IMR-90 (cell line): ENCODE results near the gene LRP11. TPM values are rescaled to one million over a fixed set of nuclear protein-coding genes. Genes with fewer than 3 reads are reported as not detected.

ENCODE experiments used
- polyA plus RNA-seq, 3 experiments: library from polyadenylated mRNA; depleted of rRNA; stranded (reverse); fragments of >200 nt; gene quantifications; 2 replicates each; pipeline ENCODE4 v1.2.3, GENCODE V29; 2012; ENCODE audit warnings: low replicate concordance in 1 of 3
- total RNA-seq: library from RNA; depleted of rRNA; stranded (reverse); fragments of >200 nt; gene quantifications from 2 replicates; pipeline ENCODE4 v1.2.3, GENCODE V29; 2012; rRNA removed

The LRP11 gene
- total and polyA plus RNA-seq, 2 of the 4 experiments (the other 2 are of a cell fraction), result 48.8 to 63.8 TPM

Other genes starting within 250 kb of the LRP11 start
- gene KATNA1, start 215.6 kb downstream of the LRP11 start, total RNA-seq, result 24.6 and 33.3 TPM in 2 replicates
- 13.1 and 15.3 TPM in 2 replicates for gene KATNA1, start 215.6 kb downstream of the LRP11 start, polyA plus RNA-seq (2012; rRNA removed)
- 18.3 and 20.1 TPM in 2 replicates for gene LATS1, start 146.3 kb downstream of the LRP11 start, total RNA-seq
- 7.9 and 8.8 TPM in 2 replicates for gene LATS1, start 146.3 kb downstream of the LRP11 start, polyA plus RNA-seq (2012; rRNA removed)
- 35.0 and 40.5 TPM in 2 replicates for gene NUP43, start 117.8 kb downstream of the LRP11 start, total RNA-seq
- gene NUP43, start 117.8 kb downstream of the LRP11 start, polyA plus RNA-seq (2012; rRNA removed), result 7.7 and 14.2 TPM in 2 replicates
- gene PCMT1, start 114.6 kb downstream of the LRP11 start, total RNA-seq, result 109 and 159 TPM in 2 replicates
- gene PCMT1, start 114.6 kb downstream of the LRP11 start, polyA plus RNA-seq (2012; rRNA removed), result 100 and 101 TPM in 2 replicates
- not detected in 2 replicates for gene RAET1E, start 33.8 kb upstream of the LRP11 start, total RNA-seq
- not detected in 2 replicates for gene RAET1E, start 33.8 kb upstream of the LRP11 start, polyA plus RNA-seq (2012; rRNA removed)
- gene RAET1G, start 58.8 kb upstream of the LRP11 start, total RNA-seq, result 1.3 and 2.2 TPM in 2 replicates
- 3.6 and 4.2 TPM in 2 replicates for gene RAET1G, start 58.8 kb upstream of the LRP11 start, polyA plus RNA-seq (2012; rRNA removed)
- gene ULBP2, start 77.7 kb upstream of the LRP11 start, total RNA-seq, result 7.2 and 7.9 TPM in 2 replicates
- gene ULBP2, start 77.7 kb upstream of the LRP11 start, polyA plus RNA-seq (2012; rRNA removed), result 16.2 and 17.0 TPM in 2 replicates
- 0.18 and 0.56 TPM in 2 replicates for gene ULBP1, start 99.6 kb upstream of the LRP11 start, total RNA-seq
- gene ULBP1, start 99.6 kb upstream of the LRP11 start, polyA plus RNA-seq (2012; rRNA removed), result 0.69 and 0.87 TPM in 2 replicates
- gene RAET1L, start 161.2 kb upstream of the LRP11 start, total RNA-seq, result not detected in 2 replicates
- not detected in 2 replicates for gene RAET1L, start 161.2 kb upstream of the LRP11 start, polyA plus RNA-seq (2012; rRNA removed)
- gene ULBP3, start 204.8 kb upstream of the LRP11 start, total RNA-seq, result 35.1 and 43.0 TPM in 2 replicates
- 11.1 and 13.2 TPM in 2 replicates for gene ULBP3, start 204.8 kb upstream of the LRP11 start, polyA plus RNA-seq (2012; rRNA removed)